ENCODE results near the gene AADACL4.
A peak's percentile ranks its signal among the peaks of the same experiment; 100 is the strongest.
"Not testable (repeated sequence)": the region's sequence is repeated elsewhere in the genome, so short reads cannot be mapped to it uniquely, and the experiment has no call there.

AADACL4 gene

GRCh38 chr1:12630946-12631530, 12.8 kb upstream of the AADACL4 start:
- no peak for DNase-seq

- DNase-seq, result no peak
Measured at GRCh38 chr1:12631571-12631970, 12.3 kb upstream of the AADACL4 start.

GRCh38 chr1:12634156-12634555, 9.7 kb upstream of the AADACL4 start:
- DNase-seq, result no peak

- DNase-seq, result no peak
Measured at GRCh38 chr1:12634696-12635202, 9.1 kb upstream of the AADACL4 start.

- DNase-seq, result no peak
Measured at GRCh38 chr1:12636098-12636950, 7.6 kb upstream of the AADACL4 start.

- DNase-seq, result no peak
Measured at GRCh38 chr1:12637693-12638092, 6.2 kb upstream of the AADACL4 start.

GRCh38 chr1:12640237-12640957, 3.5 kb upstream of the AADACL4 start:
- DNase-seq, result no peak

GRCh38 chr1:12640958-12641272, 3.0 kb upstream of the AADACL4 start:
- DNase-seq, result no peak

GRCh38 chr1:12643079-12643478, 806 bp upstream of the AADACL4 start:
- no peak for DNase-seq

GRCh38 chr1:12644237-12644636, 352 bp downstream of the AADACL4 start:
- no peak for DNase-seq

- DNase-seq, result no peak
Measured at GRCh38 chr1:12644829-12645228, 944 bp downstream of the AADACL4 start.

- DNase-seq, result not testable (repeated sequence)
Measured at GRCh38 chr1:12645401-12645800, 1.5 kb downstream of the AADACL4 start.

- no peak for DNase-seq
Measured at GRCh38 chr1:12648741-12649140, 4.9 kb downstream of the AADACL4 start.

- DNase-seq, result no peak
Measured at GRCh38 chr1:12649971-12650421, 6.1 kb downstream of the AADACL4 start.

GRCh38 chr1:12654004-12654567, 10.2 kb downstream of the AADACL4 start:
- no peak for DNase-seq

- no peak for DNase-seq
Measured at GRCh38 chr1:12654657-12655056, 10.8 kb downstream of the AADACL4 start.

GRCh38 chr1:12656575-12656974, 12.7 kb downstream of the AADACL4 start:
- no peak for DNase-seq

- no peak for DNase-seq
Measured at GRCh38 chr1:12657060-12657884, 13.4 kb downstream of the AADACL4 start.

- not testable (repeated sequence) for DNase-seq
Measured at GRCh38 chr1:12657885-12658512, 14.1 kb downstream of the AADACL4 start.

- DNase-seq, result peak; percentile 75
Measured at GRCh38 chr1:12658531-12659453, 14.9 kb downstream of the AADACL4 start.

Data from CD4-positive, alpha-beta T cell treated with Interleukin-21 for 1 hour (primary cell).